Inferior parietal cortex (tissue), 1 donor: ENCODE measurements around the gene NUBPL.

Experiments
- DNase-seq: peaks from one replicate; pipeline ENCODE4 v3.0.0-alpha.2; 2016; ENCODE audit errors: extremely low spot score

The NUBPL gene

GRCh38 chr14:31561155-31561846 lies at the start of gene NUBPL:
NUBPL (plus strand) TSS chr14:31561404; CDS start chr14:31561440, 36 bp downstream.
- peak; percentile 96 for DNase-seq

- no peak for DNase-seq
These were observed 34.1 kb upstream of the NUBPL start for GRCh38 chr14:31527087-31527486.

- DNase-seq: no peak
These were observed 33.7 kb upstream of the NUBPL start for GRCh38 chr14:31527546-31527945.

DNA sequence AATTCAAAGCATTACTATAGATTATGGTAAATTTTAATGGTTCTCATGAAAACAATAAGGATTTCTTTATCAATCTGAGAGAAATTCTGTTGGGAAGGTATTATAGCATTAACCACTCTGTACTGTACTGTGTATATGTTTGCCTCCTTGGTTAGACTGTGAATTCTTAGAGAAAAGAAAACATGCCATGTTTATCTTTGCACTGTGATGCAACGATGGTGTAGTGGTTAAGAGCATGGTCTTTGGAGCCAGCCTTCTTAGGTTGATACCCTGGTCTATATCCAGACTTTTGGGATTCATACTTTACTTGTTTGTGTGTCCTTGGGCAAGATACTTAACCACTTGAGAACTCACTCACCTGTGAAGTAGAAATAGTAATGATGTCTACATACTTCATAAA lies 32.2 kb upstream of the NUBPL start:
- DNase-seq: no peak

DNA sequence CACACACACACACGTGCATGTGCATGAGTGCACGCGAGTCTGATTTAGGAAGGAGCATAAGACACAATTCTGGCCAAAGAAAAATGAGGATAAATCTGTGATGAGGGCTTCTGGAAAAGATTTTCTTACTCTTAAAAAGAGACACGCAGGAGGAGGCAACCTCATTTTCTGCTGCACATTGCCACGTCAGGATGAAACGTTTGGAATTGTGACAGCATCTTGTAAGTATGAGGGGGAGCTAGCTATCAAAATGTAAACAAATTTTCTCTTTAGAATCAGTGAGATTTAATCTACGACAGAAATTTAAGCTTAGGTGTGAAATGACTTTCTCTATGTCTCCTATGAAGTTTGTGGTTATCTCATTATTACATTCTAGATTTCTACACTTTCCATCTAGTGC lies 31.1 kb upstream of the NUBPL start:
- DNase-seq: no peak

DNA sequence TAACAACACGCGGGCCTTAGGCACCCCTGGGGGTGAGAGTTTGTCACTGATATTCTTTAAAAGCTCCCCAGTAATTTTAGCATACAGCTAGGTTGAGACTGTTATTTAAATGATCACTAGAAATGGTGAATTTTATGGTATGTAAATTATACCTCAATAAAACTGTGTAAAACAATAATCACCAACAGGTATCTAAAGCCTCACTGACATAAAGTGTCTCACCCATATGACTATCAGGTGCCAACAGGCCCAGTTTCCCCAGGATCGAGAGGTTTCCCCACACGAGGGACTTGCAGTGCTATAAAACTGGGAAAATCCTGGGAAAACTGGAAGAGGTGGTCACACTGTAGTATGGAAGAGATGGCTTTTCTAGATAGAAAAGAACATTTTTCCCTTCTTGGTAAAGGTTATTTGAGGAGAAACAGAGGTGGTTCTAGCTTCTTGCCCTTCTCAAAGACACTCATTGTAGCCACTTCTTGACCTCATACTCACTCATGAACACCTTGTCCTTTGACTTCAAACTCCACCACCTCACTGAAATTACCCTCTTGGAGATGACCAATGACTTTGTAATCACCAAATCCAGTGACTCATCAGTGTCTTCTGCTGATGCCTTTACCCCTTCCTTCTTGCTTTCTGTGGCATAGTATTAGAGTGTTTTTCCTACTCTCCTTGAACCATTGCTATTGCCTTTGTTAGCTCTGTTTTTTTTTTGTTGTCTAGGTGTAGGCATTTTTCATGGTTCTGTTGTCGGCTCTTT lies 24.8 kb upstream of the NUBPL start:
- no peak for DNase-seq

- no peak for DNase-seq
These were observed 19.5 kb upstream of the NUBPL start for GRCh38 chr14:31541702-31542101.

GRCh38 chr14:31543969-31544799 lies 17.0 kb upstream of the NUBPL start:
- DNase-seq: no peak

- no peak for DNase-seq
These were observed 16.4 kb upstream of the NUBPL start for GRCh38 chr14:31544816-31545215.

DNA sequence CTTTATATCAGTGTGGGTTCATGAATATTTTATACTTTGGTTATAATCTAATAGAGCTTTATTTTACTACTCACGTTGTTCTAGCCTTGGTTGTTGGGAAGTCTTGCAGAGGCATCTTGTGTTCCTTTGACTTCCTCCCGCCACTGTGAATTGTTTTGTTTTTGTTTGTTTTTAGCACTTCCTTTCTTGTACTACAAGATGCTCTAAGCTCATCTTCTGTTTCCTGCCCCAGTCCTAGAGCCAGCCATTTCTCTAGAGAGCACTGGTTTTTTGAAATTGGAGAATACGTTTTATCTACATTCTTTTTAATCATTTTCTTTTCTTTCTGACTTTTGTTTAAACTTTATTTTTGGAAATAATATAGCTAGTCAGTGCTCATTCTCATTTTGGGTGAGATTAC lies 15.9 kb upstream of the NUBPL start:
- no peak for DNase-seq

DNA sequence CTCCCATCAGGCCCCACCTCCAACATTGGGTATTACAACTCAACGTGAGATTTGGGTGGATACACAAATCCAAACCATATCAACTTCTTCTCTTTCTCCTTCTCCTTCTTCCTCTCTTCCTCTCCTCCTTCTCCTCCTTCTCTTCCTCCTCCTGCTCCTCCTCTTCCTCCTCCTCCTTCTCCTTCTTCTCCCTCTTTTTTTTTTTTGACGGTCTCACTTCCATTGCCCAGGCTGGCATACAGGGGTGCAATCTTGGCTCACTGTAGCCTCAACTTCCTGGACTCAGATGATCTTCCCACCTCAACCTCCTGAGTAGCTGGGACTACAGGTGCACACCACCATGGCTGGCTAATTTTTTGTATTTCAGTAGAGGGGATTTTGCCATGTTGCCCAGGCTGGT lies 11.4 kb upstream of the NUBPL start:
- no peak for DNase-seq

DNA sequence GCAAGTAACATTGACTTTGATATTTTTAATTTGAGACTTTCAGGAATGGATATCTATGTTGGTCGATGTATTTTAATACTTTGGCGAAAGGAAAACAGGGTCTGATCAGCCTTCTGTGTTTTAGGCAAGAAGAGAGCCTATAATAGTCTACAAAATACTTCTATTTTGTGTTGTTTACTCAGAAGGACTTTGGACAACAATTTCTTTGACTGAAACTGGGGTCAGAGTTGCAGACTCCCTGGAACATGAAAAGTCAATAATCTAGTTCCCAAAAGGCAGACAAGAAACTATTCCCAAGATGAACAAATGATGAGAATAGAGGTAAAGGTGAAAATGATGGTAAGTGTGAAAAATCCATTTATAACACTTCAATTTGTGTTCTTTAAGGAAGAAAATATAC lies 10.6 kb upstream of the NUBPL start:
- DNase-seq: no peak

DNA sequence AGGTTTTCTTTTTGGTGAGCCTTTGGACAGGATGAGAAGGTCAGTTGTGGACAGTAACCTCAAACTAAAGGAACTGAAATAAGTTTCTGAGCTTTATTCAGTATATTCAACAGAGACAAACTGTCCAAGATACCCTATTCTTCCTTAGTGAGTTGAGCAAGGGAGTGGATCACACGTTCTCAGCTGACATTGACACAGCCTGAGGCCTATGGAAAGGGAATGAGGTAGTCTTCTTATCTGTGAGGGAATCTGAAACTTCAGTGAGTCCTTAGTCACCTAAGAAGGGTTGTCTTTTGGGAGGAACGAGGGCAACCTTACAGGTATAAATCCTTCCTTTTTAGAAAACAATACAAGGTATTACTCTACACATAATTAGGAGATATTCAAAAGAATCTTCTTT lies 5.0 kb upstream of the NUBPL start:
- no peak for DNase-seq

- no peak for DNase-seq
These were observed 1.3 kb upstream of the NUBPL start for GRCh38 chr14:31559939-31560338.

GRCh38 chr14:31560759-31561154 lies 447 bp upstream of the NUBPL start:
- no peak for DNase-seq

GRCh38 chr14:31564194-31564593 lies 3.0 kb downstream of the NUBPL start:
- DNase-seq: no peak

- no peak for DNase-seq
These were observed 5.3 kb downstream of the NUBPL start for GRCh38 chr14:31566456-31566855.

DNA sequence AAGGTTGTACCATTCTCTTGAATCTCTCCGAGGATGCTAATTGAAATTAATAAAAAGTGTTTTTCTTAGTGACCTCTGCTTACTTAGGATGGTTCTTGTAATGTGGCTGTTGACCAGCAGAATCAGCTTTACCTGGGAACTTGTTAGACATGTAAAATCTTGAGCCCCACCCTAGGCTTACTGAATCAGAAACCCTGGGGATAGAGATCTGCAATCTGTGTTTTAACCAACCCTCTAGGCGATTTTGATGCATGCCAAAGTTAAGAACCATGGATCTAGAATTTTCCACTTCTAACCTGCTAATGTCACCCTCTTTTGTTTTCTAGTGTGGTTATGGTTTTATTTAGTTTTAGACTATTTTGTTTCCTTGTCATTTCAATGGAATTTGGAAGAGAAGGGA lies 6.5 kb downstream of the NUBPL start:
- DNase-seq: no peak

GRCh38 chr14:31568161-31568560 lies 7.0 kb downstream of the NUBPL start:
- no peak for DNase-seq

DNA sequence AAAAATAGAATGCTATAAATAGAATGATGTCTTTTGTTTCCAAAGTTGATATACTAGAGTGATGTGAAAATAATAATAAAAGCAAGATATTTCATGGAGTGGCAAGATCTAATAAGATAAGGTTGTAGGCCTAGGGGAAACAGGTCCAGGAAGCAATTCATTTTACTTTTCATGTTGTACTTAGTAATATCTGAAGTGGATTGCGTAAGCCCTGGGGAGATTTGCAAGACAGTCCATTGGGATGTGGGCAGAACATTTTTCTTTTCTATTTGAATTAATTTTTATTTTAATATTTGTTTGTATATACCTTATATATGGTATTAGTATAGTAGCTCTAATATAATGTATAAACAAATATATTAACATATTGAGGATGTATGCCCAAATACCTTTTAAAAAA lies 7.5 kb downstream of the NUBPL start:
- no peak for DNase-seq

- DNase-seq: no peak
These were observed 11.8 kb downstream of the NUBPL start for GRCh38 chr14:31572955-31573354.

DNA sequence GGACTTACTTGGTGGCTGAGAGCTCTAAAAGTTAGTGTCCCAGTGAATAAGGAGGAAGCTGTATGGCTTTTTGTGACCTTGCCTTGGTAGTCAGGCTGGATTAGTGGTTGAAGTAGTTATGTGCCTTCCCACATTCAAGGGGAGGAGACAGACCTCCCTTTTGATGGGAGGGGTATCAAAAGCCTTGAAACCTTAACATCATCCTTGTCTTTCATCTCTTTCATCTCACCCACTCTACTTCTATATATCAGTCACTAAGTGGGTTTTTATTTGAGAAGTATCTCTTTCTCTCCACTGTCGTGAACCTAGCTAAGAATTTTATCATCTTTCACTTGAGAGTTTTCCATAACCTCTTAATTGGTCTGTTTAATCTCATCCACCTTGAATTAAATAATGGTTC lies 15.7 kb downstream of the NUBPL start:
- DNase-seq: no peak

GRCh38 chr14:31578266-31578665 lies 17.1 kb downstream of the NUBPL start:
- no peak for DNase-seq
